ENCODE results near the gene DHRS3.
A peak's percentile ranks its signal among the peaks of the same experiment; 100 is the strongest.
"Not testable (repeated sequence)": the region's sequence is repeated elsewhere in the genome, so short reads cannot be mapped to it uniquely, and the experiment has no call there.

The DHRS3 gene, protein sequence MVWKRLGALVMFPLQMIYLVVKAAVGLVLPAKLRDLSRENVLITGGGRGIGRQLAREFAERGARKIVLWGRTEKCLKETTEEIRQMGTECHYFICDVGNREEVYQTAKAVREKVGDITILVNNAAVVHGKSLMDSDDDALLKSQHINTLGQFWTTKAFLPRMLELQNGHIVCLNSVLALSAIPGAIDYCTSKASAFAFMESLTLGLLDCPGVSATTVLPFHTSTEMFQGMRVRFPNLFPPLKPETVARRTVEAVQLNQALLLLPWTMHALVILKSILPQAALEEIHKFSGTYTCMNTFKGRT

GRCh38 chr1:12617901-12618660 lies at the start of gene DHRS3:
DHRS3 (minus strand) TSS chr1:12618210; CDS start chr1:12617348, 862 bp downstream.
- DNase-seq = peak; percentile 83

DNA sequence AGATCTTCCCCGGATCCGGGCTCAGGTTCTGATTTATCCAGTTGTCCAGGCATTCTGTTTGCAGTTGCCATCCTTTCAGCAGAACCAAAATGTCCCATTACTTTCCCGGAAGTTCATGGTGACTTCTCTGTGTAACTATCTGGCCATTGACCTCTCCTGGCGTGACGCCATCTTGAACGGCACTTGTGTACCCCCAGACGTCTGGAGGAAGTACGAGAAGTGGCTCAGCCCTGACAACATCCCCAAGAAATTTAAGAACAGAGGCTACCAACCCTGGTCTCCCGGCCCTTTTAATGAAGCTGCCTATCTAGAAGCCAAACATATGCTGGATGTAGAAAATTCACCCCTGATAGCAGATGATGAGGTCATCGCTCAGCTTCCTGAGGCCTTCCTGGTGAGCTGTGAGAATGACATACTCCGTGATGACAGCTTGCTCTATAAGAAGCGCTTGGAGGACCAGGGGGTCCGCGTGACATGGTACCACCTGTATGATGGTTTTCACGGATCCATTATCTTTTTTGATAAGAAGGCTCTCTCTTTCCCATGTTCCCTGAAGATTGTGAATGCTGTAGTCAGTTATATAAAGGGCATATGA lies 48.2 kb upstream of the DHRS3 start:
- no peak for DNase-seq

GRCh38 chr1:12665511-12665910 lies 47.5 kb upstream of the DHRS3 start:
- no peak for DNase-seq

GRCh38 chr1:12662556-12662955 lies 44.5 kb upstream of the DHRS3 start:
- DNase-seq = no peak

- DNase-seq = no peak
Measured at GRCh38 chr1:12661606-12662219, 43.7 kb upstream of the DHRS3 start.

- DNase-seq = peak; percentile 82
Measured at GRCh38 chr1:12658531-12659453, 40.8 kb upstream of the DHRS3 start.

GRCh38 chr1:12657885-12658512 lies 40.0 kb upstream of the DHRS3 start:
- not testable (repeated sequence) for DNase-seq

GRCh38 chr1:12657060-12657884 lies 39.3 kb upstream of the DHRS3 start:
- peak; percentile 20 for DNase-seq

DNA sequence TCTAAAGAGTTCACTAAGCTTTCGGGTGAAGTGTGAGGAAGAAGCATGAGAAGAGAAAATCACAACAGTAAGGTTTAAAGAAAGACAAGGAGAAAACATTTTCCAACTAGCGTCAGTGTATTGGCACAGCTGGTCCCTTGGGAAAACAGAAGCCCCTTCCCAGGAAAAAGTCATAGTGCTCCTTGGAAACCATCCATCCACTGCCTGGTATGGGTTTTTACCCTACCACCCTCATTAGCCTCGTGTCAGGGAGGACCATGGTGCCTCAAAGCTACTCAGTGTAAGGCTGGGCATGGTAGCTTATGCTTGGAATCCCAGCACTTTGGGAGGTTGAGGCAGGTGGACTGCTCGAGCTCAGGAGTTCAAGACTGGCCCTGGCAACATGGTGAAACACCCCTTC lies 38.6 kb upstream of the DHRS3 start:
- no peak for DNase-seq

GRCh38 chr1:12654657-12655056 lies 36.6 kb upstream of the DHRS3 start:
- DNase-seq = no peak

DNA sequence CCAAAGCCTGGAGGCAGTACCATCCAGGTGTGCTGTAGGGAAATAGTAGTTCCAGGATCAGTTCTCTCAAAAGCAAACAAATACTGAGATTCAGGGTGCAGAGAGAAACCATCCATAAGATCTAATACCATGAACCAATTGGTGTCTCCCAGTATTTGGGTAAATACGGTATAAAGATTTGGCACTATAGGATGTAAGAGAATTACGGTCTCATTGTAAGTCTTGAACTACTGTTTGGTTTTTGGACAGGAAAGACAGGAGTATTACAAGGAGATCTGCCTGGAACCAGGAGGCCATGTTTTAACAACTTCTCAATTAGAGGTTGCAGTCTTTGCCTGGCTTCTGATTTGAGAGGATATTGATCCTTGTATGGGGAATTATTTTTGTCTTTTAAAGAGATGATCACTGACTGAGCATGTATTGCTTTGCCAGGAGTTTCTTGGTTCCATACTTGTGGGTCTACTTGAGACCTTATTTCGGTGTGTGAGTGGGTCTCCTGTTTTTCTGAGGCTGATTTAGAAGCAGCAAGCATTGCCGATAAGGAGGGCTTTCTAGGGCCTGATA lies 36.1 kb upstream of the DHRS3 start:
- no peak for DNase-seq

DNA sequence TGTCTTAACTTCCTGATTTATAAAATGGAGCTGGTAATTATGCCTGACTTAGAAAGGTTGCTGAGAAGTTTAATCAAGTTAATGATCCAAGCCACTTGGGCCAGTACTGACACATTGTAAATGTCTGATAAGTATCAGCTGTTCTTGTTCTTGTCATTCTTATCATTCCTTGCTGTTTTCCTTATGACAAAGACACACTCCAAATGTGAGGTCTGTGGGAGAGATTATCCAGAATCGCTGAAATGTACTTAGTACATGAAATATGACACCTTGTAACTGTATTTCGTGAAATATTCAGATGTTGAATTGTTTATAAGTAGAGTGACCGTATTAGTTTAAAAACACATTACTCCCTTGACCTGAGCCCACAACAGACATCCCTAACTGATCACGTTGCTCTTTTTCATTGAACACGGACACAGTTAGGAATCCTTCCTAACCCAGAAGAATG lies 32.0 kb upstream of the DHRS3 start:
- DNase-seq = no peak

DNA sequence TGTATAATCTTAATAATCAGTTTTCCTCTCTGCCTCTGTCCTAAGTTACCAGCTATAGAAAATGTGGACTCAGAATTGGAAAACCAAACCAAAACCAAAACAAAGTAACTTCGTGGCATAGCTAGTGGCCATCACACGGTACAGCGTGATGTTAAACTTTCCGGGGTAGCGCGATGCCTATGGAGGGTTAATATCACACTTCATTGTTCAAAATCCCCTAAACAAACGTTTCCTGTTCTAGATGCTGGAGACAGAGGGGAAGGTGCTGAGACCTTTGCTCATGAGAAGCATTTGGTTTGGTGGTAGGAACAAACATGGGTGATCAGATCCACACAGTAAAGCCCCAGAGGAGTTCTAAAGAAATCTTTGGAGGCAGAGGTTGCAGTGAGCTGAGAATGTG lies 30.7 kb upstream of the DHRS3 start:
- no peak for DNase-seq

DNA sequence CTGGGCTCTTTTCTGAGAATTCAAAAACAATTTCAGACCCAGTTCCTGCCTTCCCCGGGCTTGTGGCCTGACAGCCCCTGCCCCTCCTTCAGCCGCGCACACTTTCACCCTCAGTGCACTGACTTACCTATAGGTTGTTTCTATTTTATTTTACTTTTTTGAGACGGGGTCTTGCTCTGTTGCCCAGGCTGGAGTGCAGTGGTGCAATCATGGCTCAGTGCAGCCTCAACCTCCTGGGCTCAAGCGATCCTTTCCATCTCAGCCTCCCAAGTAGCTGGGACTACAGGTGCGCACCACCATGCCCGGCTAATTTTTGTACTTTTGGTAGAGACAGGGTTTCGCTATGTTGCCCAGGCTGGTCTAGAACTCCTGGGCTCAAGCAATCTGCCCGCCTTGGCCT lies 27.4 kb upstream of the DHRS3 start:
- DNase-seq = not testable (repeated sequence)

GRCh38 chr1:12644829-12645228 lies 26.8 kb upstream of the DHRS3 start:
- DNase-seq = no peak

- DNase-seq = no peak
Measured at GRCh38 chr1:12644237-12644636, 26.2 kb upstream of the DHRS3 start.

- DNase-seq = no peak
Measured at GRCh38 chr1:12643785-12644184, 25.8 kb upstream of the DHRS3 start, which contains the start of gene AADACL4. AADACL4 (plus strand) TSS chr1:12644085; CDS start chr1:12644547, 462 bp downstream.

DNA sequence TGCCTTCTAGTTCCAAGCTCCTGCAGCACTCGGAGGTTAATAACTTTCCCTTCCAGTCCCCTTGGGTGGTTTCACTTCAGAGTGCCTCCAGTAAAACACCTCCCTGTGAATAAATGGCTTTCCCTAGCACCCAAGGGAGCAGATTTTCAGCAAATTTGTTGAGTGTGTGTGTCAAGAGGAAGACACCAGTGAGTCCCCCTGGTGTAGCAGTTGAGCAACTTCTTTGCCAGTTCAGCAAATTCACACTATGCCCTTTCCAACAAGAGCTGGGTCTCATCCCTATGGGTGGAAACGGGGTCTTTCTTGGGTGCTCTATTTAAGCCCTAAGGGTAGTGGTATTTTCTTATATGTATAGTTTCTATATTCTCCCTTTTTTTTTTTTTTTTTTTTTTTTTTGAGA lies 25.1 kb upstream of the DHRS3 start:
- no peak for DNase-seq

DNA sequence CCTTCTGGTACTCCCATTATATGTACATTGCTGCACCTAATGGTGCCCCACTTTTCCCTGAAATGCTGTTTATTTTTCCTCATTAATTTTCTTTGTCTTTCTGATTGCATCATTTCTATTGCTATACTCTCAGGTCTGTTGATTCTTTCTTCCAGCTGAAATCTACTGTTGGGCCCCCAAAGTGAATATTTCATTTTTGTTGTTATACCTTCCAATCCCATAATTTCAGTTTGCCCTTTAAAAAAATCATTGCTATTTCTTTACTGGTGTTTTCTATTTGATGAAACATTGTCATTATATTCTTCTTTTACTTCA lies 22.9 kb upstream of the DHRS3 start:
- no peak for DNase-seq

- DNase-seq = peak; percentile 9
Measured at GRCh38 chr1:12640237-12640957, 22.4 kb upstream of the DHRS3 start.
